Smooth muscle cell (in vitro differentiated cells): ENCODE results near the gene MYBPC1. TPM values are rescaled to one million over a fixed set of nuclear protein-coding genes. Genes with fewer than 3 reads are reported as not detected.
"Not testable (repeated sequence)": the region's sequence is repeated elsewhere in the genome, so short reads cannot be mapped to it uniquely, and the experiment has no call there.

Source experiments
- DNase-seq: peaks from one replicate; lab custom pipeline; 2025; ENCODE audit not compliant: unreplicated experiment; lab: John Stamatoyannopoulos, UW
- H2AFZ ChIP-seq: fragments of 200-600 bp; sonication (generic); 2 replicates; pipeline ENCODE4 v1.6.0; 2016; ENCODE audit warnings: antibody characterized with exemption, low read depth, mild to moderate bottlenecking
- H3F3A ChIP-seq: fragments of 200-600 bp; sonication (generic); 2 replicates; pipeline ENCODE4 v1.6.0; 2017; ENCODE audit warnings: antibody characterized with exemption, low read depth
- H3K27ac ChIP-seq: fragments of 200-600 bp; sonication (generic); 2 replicates; pipeline ENCODE4 v1.5.1; 2016; ENCODE audit warnings: low read depth, mild to moderate bottlenecking
- H3K27me3 ChIP-seq: fragments of 200-600 bp; sonication (generic); 2 replicates; pipeline ENCODE4 v1.6.1; 2016; ENCODE audit warnings: low read depth, mild to moderate bottlenecking
- H3K36me3 ChIP-seq: fragments of 200-600 bp; sonication (generic); 2 replicates; pipeline ENCODE4 v1.5.1; 2016; ENCODE audit warnings: low read depth
- H3K4me1 ChIP-seq: fragments of 200-600 bp; sonication (generic); 2 replicates; pipeline ENCODE4 v1.5.1; 2016; ENCODE audit warnings: low read depth
- H3K4me2 ChIP-seq: fragments of 200-600 bp; sonication (generic); 2 replicates; pipeline ENCODE4 v1.6.0; 2016; ENCODE audit warnings: mild to moderate bottlenecking
- H3K4me3 ChIP-seq: fragments of 200-600 bp; sonication (generic); 2 replicates; pipeline ENCODE4 v1.5.1; 2016; ENCODE audit warnings: mild to moderate bottlenecking
- H3K79me2 ChIP-seq: fragments of 200-600 bp; sonication (generic); 2 replicates; pipeline ENCODE4 v1.6.0; 2016; ENCODE audit warnings: low read depth, mild to moderate bottlenecking
- H3K9ac ChIP-seq: fragments of 200-600 bp; sonication (generic); 2 replicates; pipeline ENCODE4 v1.6.0; 2016; ENCODE audit warnings: low read depth
- H3K9me3 ChIP-seq: fragments of 200-600 bp; sonication (generic); replicated peaks from 2 replicates; pipeline ENCODE4 v1.5.1; 2016; ENCODE audit warnings: low read depth
- H4K20me1 ChIP-seq: fragments of 200-600 bp; sonication (generic); 2 replicates; pipeline ENCODE4 v1.6.0; 2016; ENCODE audit warnings: low read depth
- WGBS: methylation state at CpG from one replicate; pipeline ENCODE4 v1.1.7; 2016; ENCODE audit warnings: low lambda C conversion rate; 5-methylcytosine and 5-hydroxymethylcytosine counted together
- polyA plus RNA-seq: library from polyadenylated mRNA; unstranded; fragments of >200 nt; fragmentation: Nextera tagmentation; extraction: Ambion mirVana; gene quantifications from 2 replicates; pipeline ENCODE4 v1.2.1, GENCODE V29; 2016
- total RNA-seq: library from RNA; depleted of rRNA; stranded (reverse); fragments of >200 nt; gene quantifications from 2 replicates; pipeline ENCODE4 v1.2.3, GENCODE V29; 2014
- TF ChIP-seq, protein P1 (sequence below): fragments of 200-600 bp; sonication (generic); IDR thresholded peaks from 2 replicates; pipeline ENCODE4 v1.5.1; 2017; ENCODE audit warnings: borderline replicate concordance, mild to moderate bottlenecking, antibody characterized with exemption; ENCODE audit not compliant: insufficient read depth, poor library complexity, severe bottlenecking

MYBPC1 gene
- total and polyA plus RNA-seq, 2 experiments from 2014 or later, result not detected

DNA sequence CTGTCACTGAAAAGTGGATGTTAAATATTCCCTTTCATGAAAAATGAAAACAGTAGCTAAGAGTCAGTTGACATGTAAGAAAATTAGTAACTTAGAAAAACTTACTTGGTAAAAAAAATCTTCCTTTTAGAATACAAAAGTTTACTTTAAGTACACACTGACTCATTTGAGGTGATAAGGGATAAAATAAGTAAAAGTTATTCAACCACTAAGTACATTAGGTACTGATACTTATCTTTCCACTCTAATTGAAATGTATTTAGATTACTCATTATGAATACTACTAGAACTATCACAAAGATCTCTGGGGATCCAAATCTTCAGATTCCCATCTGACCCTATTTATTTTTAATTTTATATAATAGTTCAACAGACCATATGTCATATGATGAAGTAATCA lies 132.3 kb downstream of the MYBPC1 start:
- H3K27me3 ChIP-seq, result no peaks in the 10 kb centered on the region
- H4K20me1 ChIP-seq, result no peaks in the 10 kb centered on the region
- H3K27ac ChIP-seq, result no peak overlapping the region
- no peaks in the 10 kb centered on the region for H3K79me2 ChIP-seq
- no peak for DNase-seq
- H2AFZ ChIP-seq, result no peak overlapping the region
- no peak overlapping the region for H3K4me2 ChIP-seq
- no peaks in the 10 kb centered on the region for H3K9me3 ChIP-seq
- no peaks in the 10 kb centered on the region for H3F3A ChIP-seq
- no peaks in the 10 kb centered on the region for H3K36me3 ChIP-seq
- no peak overlapping the region for H3K9ac ChIP-seq
- TF ChIP-seq, protein P1, sequence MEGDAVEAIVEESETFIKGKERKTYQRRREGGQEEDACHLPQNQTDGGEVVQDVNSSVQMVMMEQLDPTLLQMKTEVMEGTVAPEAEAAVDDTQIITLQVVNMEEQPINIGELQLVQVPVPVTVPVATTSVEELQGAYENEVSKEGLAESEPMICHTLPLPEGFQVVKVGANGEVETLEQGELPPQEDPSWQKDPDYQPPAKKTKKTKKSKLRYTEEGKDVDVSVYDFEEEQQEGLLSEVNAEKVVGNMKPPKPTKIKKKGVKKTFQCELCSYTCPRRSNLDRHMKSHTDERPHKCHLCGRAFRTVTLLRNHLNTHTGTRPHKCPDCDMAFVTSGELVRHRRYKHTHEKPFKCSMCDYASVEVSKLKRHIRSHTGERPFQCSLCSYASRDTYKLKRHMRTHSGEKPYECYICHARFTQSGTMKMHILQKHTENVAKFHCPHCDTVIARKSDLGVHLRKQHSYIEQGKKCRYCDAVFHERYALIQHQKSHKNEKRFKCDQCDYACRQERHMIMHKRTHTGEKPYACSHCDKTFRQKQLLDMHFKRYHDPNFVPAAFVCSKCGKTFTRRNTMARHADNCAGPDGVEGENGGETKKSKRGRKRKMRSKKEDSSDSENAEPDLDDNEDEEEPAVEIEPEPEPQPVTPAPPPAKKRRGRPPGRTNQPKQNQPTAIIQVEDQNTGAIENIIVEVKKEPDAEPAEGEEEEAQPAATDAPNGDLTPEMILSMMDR, result no peak
- no peaks in the 10 kb centered on the region for H3K4me1 ChIP-seq
- H3K4me3 ChIP-seq, result no peak overlapping the region

DNA sequence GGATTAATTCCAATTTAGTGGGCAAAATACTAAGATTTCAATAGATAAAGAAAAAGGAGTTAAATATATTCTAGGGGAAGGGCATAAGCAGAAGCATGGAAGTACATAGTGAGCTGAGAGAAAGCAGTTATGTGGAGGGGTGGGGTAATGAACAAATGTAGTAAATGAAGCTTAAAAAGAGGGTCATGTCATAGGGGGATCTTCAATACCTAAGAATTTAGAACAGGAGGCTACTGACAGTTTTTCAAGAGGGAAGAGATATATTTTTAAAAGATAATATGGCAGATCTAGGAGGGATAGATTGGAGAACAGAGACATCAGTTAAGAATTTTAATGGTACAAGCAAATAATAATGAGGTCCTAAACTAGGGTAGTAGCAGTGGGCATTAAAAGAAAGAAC lies 135.1 kb downstream of the MYBPC1 start:
- H3K27me3 ChIP-seq, result no peaks in the 10 kb centered on the region
- no peaks in the 10 kb centered on the region for H3K4me1 ChIP-seq
- no peaks in the 10 kb centered on the region for H4K20me1 ChIP-seq
- H3F3A ChIP-seq, result no peaks in the 10 kb centered on the region
- H3K36me3 ChIP-seq, result no peaks in the 10 kb centered on the region
- H3K4me2 ChIP-seq, result no peak overlapping the region
- no peaks in the 10 kb centered on the region for H3K9me3 ChIP-seq
- no peak overlapping the region for H3K27ac ChIP-seq
- TF ChIP-seq, protein P1, result no peak
- no peak for DNase-seq
- H3K9ac ChIP-seq, result no peak overlapping the region
- no peaks in the 10 kb centered on the region for H3K79me2 ChIP-seq
- H3K4me3 ChIP-seq, result no peak overlapping the region
- no peak overlapping the region for H2AFZ ChIP-seq

DNA sequence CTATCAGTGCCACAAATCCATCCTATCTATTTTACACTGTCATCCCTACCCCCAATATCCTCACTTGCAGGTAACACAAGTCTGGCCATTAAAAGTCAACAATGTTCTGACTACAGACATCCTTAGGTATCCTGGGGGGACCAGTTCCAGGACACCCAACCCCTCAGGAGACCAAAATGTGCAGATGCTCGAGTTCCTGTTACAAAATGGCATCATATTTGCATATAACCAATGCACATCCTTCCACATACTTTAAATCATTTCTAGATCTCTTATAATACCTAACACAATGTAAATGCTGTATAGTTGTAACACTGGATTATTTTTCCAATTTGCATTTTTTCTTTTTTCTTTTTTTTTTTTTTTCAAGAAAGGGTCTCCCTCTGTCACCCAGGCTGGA lies 137.5 kb downstream of the MYBPC1 start:
- WGBS, result 100% methylated on average over 1 of the region's 1 CpG
- H3K4me1 ChIP-seq, result no peaks in the 10 kb centered on the region
- no peaks in the 10 kb centered on the region for H3K36me3 ChIP-seq
- H3K27me3 ChIP-seq, result no peaks in the 10 kb centered on the region
- no peak overlapping the region for H3K4me3 ChIP-seq
- no peaks in the 10 kb centered on the region for H3K9me3 ChIP-seq
- no peak overlapping the region for H3K27ac ChIP-seq
- H3K4me2 ChIP-seq, result no peak overlapping the region
- no peaks in the 10 kb centered on the region for H3K79me2 ChIP-seq
- H3F3A ChIP-seq, result no peaks in the 10 kb centered on the region
- no peak for DNase-seq
- no peaks in the 10 kb centered on the region for H4K20me1 ChIP-seq
- TF ChIP-seq, protein P1, result no peak
- H3K9ac ChIP-seq, result no peak overlapping the region
- no peak overlapping the region for H2AFZ ChIP-seq

DNA sequence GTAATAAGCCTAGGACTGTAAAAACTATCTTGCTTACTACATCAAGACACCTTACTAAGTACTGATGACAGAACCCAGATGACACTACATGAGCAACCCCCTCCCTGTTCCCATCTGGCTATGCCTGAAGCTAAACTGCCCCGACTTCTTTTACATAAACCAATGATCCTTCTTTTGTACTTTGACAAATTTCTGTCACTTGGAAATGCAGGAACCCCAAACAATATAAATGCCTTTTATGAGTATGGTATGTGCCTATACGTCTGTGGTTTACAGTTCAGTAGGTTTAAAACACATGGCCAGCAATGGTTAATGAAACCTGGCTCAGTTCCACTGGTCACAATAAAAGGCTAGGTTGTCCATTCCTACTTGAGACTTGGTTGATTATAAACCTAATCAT lies 138.4 kb downstream of the MYBPC1 start:
- H3K4me1 ChIP-seq, result no peaks in the 10 kb centered on the region
- H3F3A ChIP-seq, result no peaks in the 10 kb centered on the region
- TF ChIP-seq, protein P1, result no peak
- H3K9me3 ChIP-seq, result no peaks in the 10 kb centered on the region
- no peak overlapping the region for H3K9ac ChIP-seq
- no peaks in the 10 kb centered on the region for H3K27me3 ChIP-seq
- H3K79me2 ChIP-seq, result no peaks in the 10 kb centered on the region
- DNase-seq, result no peak
- WGBS, result 44% methylated on average over 2 of the region's 2 CpGs
- no peak overlapping the region for H3K27ac ChIP-seq
- no peaks in the 10 kb centered on the region for H3K36me3 ChIP-seq
- H3K4me3 ChIP-seq, result no peak overlapping the region
- no peak overlapping the region for H2AFZ ChIP-seq
- H3K4me2 ChIP-seq, result no peak overlapping the region
- H4K20me1 ChIP-seq, result no peaks in the 10 kb centered on the region

DNA sequence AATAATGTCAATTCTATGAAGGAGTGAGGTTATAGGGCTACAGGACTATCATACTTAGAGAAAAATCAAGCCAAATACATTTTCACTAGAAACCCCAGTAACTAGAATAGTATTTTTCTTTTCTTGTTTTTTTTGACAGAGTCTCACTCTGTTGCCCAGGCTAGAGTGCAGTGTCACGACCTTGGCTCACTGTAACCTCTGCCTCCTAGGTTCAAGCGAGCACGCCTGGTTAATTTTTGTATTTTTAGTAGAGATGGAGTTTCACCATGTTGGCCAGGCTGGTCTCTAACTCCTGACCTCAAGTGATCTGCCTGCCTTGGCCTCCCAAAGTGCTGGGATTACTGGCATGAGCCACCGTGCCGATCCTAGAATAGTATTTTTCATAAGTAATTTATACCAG lies 139.7 kb downstream of the MYBPC1 start:
- not testable (repeated sequence) for H2AFZ ChIP-seq, H3K27ac ChIP-seq, H3F3A ChIP-seq, H3K36me3 ChIP-seq, H4K20me1 ChIP-seq, H3K79me2 ChIP-seq, DNase-seq, H3K4me3 ChIP-seq, H3K27me3 ChIP-seq, H3K9me3 ChIP-seq, H3K9ac ChIP-seq, H3K4me1 ChIP-seq, H3K4me2 ChIP-seq
- 92% methylated on average over 5 of the region's 5 CpGs for WGBS
